Erythroblast (primary cell): ENCODE data around the gene CHRNA5.

Experiments
- GATA1 ChIP-seq: IDR thresholded peaks from 2 replicates; pipeline ENCODE4 v1.6.1; 2011; ENCODE audit warnings: low read depth, mild to moderate bottlenecking, control low read depth, low read length, moderate library complexity
- POLR2A ChIP-seq: IDR thresholded peaks from 2 replicates; pipeline ENCODE4 v1.6.1; 2011; ENCODE audit warnings: mild to moderate bottlenecking, low read length

GRCh38 chr15:78551902-78552301 lies 13.4 kb upstream of the CHRNA5 start:
- TF ChIP-seq POLR2A, result no peak
- TF ChIP-seq GATA1, result no peak
